HS-5 (cell line): Measurements from ENCODE around the gene RALB.
A peak's percentile ranks its signal among the peaks of the same experiment; 100 is the strongest.
"Not testable (repeated sequence)": the region's sequence is repeated elsewhere in the genome, so short reads cannot be mapped to it uniquely, and the experiment has no call there.

Source experiments
- DNase-seq: peaks from one replicate; pipeline ENCODE4 v3.0.0-alpha.2; 2012; ENCODE audit warnings: low read depth

Gene RALB

DNA sequence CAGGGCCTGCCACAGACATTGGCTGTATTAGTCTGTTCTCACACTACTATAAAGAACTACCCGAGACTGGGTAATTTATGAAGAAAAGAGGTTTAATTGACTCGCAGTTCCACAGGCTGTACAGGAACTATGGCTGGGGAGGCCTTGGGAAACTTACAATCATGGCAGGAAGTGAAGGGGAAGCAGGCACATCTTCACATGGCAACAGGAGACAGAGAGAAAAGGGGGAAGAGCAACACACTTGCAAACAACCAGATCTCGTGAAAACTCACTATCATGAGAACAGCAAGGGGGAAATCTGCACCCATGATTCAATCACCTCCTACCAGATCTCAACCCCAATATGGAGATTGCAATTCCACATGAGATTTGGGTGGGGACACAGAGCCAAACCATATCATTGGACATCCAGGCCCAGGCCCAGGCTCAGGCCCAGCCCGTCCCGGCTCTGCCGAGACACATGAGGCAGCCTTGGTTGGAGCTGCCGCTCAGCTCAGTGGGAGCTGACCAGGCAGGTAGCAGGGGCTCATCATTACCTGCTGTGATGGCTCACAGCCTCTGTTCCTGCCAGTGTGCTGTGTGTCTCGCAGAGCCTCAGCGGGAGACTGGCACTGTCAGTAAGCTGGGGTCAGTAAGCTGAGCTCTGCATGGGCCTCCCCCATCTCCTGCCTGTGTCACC, 8.6 kb upstream of the RALB start:
- no peak for DNase-seq

- no peak for DNase-seq
Observed at GRCh38 chr2:120244656-120245519, 7.8 kb upstream of the RALB start.

DNA sequence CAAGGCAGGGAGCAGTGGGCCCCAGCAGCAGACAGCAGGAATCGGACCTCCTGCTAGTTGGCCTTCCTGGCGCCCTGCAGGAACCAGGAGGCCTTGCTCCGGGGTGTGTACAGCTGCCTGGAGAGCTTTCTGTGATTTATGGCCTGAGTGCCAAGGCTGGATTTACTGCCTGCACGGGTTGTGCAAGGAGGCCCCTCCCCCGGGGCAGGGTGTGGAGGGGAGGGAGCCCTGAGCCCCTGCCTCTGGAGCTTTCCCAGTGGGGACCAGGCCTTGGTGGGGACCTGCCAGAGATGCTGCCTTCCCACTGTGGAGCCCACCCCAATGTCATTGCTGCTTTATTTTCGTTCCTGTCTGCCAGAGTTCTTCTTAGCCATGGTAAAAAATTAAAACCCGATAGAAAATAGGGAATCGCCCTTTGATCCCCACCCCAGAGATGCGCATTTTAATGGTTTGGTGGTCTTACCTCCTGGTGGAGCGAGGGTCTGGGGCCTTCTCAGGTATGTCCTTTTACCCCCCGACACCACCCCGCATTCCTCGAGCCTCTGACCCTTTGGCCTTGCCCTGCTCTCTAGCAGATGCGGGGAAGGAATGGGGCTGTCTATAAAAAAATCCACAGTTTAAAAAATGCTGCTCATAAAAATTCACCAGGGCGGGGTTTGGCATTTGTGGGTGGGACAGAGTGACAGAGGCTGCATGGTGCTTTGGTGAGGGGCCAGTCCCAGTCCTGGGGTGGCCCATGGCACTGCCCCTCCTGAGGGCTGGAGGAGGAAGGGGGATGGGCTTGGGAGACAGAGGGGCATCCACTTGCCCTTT, 6.9 kb upstream of the RALB start:
- no peak for DNase-seq

DNA sequence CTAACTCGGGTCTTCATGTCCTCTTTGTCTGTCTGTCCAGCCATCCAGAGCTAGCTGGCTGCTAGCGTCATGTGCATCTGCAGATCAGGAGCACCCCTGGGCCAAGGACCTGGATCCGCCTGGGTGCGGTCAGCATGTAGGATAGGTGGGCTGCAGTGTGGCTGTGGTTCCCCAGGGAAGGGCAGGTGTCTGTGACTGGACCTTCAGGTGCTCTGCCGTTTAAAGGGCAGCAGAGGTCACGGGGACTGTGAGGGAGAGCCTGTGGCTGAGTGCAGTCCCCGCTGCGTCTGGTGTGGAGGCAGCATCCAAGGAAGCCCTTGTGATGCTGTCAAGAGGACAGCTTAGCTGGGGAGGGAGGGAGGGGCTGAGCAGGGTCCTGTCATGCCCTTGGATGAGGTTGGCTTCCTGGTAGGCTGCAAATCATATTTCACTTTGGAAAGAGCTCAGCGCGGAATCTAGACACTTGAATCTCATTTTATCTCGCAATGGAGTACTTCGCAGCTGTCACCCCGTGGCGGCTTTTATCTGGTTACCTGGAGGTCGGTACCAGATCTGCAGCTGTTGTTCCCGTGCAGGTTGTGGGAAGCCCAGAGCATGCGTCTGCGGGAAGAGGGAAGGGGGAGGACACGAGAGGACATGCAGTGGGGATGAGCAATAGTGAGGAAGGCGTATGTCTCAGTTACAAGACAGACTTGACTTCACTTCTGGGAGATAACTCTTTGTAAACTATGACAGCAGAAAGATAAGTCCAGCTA, 5.9 kb upstream of the RALB start:
- DNase-seq = no peak

DNA sequence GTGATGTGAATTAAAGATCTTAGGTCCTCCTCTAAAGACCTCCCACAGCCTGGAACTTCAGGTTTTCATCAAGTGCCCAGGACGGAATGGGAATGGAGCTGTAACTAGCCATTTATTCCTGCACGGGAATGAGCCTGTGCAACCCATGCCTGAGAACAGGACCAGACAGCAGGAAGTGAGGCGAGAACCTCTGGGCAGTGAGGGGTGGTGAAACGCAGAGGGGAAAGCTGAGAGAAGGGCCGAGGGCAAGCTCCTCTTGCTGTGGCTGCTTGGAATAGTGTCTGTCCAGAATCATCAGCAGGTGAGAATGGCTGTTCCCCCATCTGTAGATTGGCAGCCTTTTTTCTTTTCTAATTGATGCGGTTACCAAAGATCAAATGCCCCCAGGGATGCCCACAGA, 4.8 kb upstream of the RALB start:
- no peak for DNase-seq

DNA sequence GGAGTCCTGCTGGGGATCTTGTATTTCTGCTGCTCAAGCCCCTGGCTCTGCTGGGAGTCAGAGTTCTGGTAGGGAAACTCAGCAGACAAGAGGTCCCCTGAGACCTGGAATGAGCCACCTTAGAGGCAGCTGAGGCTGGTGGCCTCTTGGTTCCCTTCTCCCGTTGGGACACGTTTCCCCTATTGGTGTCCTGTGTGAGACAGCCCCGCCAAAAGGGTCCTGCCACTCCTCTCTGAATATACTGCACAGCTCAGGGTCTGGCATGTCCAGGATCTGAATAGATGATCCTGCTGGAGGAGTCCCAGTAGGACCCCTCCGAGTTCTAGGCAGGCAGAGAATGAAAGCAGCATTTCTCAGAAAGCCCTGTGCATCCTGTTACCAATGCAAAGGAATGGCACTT, 2.0 kb upstream of the RALB start:
- DNase-seq = no peak

DNA sequence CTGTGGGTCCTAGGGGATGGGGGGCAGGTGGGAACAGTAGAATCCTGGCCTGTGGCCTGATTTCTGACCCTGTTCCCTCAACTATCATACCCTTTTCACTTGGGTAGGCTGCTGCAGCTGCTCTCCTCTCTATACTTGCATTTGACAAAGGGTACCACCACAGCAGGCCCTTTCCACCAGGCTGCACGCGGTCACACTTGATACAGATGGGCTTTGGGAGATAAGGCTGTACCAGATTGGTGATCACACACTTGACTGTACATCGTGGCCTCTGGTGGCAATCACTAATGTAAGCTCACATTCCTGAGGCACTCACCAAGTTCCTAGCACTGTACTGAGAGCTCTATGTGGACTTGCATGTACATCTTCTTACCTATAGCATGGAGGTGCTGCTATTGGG, 1.6 kb upstream of the RALB start:
- DNase-seq = no peak

GRCh38 chr2:120251880-120252224, 800 bp upstream of the RALB start:
- DNase-seq = no peak

DNA sequence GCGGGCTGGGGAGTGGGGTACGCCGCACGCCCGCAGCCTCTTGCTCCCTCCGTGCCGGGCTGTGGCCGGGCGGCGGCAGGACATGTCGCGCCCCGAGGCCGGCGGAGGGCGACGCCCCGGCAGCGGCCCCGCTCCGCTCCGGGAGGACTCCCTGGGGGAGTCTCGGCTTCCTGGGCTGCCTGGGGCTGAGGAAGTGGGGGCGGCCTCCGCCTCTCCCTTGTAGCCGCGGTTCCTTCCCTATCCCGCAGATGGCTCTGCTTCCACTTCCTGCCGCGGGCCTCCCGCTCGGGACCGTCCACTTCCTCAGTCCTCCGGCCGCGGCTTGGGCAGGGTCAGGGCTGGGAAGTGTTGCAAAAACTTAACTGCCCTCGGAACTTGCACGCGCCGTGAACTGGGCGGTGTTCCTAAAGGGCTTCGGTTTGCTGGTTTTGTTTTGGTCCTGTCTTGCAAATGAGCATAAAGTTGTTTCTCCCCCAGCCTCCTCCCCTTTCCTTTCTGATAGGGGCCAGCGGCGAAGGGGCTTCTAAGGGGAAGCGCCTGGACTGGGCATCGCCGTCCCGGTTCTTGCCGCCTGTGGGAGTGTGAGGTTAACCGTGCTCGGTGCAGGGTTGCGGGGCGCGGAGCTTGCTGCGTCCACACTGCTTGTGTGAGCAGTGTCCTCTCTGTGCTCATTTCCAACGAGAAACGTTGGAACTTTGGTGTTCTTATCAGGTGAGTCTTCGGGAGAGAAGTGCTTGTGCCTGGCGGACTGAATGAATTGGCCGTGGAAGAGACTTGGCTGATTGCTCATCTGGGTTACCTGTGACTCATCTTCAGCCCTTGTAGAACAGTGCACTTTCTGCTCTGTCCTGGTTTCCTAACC, 600 bp downstream of the RALB start:
- DNase-seq = peak; percentile 69

GRCh38 chr2:120254178-120254577, 1.5 kb downstream of the RALB start:
- DNase-seq = no peak

GRCh38 chr2:120255071-120255470, 2.4 kb downstream of the RALB start:
- no peak for DNase-seq

DNA sequence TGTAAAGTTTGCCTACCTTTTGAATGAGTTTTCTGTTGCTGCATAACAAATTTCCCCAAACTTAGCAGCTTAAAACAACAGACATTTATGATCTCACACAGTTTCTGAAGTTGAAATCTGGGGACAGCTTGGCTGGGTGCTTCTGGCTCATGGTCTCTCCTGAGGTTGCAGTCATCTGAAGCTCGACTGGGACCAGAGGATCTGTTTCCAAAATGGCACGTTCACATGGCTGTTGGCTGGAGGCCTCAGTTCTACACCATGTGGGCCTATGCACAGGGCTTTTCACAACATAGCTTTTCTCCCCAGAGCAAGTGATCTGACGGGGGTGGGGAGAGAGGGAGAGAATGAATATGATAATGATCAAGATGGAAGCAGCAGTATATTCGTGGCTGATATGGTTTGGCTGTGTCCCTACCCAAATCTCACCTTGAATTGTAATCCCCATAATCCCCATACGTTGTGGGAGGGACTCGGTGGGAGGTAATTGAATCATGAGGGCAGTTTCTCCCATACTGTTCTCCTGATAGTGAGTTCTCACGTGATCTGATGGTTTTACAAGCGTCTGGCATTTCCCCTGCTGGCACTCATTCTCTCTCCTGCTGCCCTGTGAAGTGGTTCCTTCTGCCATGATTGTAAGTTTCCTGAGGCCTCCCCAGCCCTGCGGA, 3.5 kb downstream of the RALB start:
- DNase-seq = no peak

DNA sequence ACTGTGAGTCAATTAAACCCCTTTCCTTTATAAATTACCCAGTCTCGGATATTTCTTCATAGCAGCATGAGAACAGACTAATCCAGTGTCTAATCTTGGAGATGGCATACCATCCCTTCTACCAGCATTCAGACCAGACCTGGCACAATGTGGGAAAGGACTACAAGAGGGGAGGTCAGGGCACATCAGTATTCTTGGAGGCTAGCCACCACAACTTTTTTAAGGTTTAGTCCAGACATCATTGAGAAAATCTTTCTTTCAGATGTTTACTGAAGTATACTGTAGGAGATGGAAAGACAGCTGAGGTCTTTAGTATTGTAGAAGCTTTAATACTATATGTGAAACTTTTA, 4.0 kb downstream of the RALB start:
- DNase-seq = no peak

- DNase-seq = no peak
Observed at GRCh38 chr2:120257522-120257921, 4.9 kb downstream of the RALB start.

- DNase-seq = no peak
Observed at GRCh38 chr2:120258196-120258595, 5.5 kb downstream of the RALB start.

GRCh38 chr2:120259939-120260338, 7.3 kb downstream of the RALB start:
- DNase-seq = not testable (repeated sequence)

DNA sequence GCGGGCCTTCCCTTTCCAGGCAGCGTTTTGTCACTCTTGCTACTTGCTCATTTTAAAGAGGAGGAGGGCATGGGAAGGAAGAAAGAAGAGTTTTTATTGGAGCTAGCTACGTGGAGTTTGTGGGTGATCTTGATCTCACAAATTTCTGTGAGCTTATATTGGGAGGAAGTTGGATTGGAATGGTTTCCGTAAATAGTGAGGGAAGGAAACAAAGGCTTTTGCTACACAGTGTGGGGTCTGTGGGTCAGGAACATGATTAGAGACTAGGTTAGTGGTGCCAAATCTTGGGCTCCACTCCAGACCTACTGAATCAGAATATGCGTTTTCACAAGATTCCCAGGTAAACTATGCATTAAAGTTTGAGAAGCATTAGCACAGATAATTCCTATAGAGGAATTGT, 8.1 kb downstream of the RALB start:
- DNase-seq = no peak

DNA sequence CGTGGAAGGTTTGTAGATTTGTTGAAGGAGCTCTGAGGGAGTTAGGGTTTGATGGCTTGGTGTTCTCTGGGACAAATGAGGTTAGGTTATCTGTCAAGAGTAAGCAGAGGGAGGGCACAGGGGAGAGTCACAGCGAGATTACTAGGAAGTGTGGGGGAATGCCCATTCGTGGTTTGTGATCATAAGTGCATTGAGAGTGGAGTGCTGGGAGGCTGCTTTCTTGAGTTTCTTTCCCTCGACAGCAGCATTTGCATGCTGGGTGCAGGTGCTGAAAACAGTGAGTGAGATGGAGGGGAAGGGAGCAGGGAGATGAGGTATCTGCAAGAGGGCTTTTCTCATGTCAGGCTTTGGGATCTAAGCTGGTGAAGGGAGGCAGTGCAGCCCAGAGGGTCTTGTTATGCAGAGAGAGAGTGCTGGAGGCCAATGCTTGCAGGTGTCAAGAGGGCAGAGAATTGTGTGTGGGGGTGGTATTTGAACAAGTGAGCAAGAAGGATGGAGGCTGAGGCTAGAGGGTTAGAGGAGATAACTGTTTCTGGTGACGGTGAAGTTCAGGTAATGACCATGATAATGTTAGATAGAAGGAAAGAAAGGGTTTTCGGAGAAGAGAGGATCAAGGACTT, 8.8 kb downstream of the RALB start:
- DNase-seq = no peak

GRCh38 chr2:120262150-120262549, 9.5 kb downstream of the RALB start:
- no peak for DNase-seq

DNA sequence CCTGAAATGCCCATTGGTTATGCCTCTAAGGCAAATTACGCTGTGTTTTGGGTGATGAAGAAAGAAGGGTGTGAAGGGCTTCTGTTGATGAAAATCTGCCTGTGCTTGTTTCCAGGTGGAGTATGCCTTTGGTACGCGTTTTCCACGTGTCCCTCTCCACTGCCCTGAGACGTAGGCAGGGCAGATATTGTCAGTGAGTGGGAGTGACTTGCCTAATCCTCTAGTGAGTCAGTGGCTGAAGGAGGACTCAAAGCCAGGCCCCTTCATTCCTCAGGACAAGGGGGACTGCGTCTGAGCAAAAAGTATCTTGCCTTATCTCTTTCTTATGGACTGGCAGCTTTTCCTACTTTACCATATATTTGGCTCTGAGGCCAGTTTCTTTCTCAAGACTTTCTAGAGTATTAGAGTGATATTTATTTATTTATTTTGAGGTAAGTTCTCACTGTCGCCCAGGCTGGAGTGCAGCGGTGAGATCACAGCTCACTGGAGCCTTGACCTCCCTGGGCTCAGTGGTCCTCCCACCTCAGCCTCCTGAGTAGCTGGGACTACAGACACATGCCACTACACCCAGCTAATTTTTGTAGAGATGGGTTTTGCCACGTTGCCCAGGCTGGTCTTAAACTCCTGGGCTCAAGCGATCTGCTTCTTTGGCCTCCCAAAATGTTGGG, 10.2 kb downstream of the RALB start:
- DNase-seq = no peak
